Large intestine (tissue), 3 donors: Measurements from ENCODE around the gene KCNK2. TPM values are rescaled to one million over a fixed set of nuclear protein-coding genes. Genes with fewer than 3 reads are reported as not detected.
A peak's percentile ranks its signal among the peaks of the same experiment; 100 is the strongest.

Experiments used
- DNase-seq, 2 donors: peaks; one replicate each; pipeline versions ENCODE4 v3.0.0 to v3.0.0-alpha.2; 2013
- H3K27ac ChIP-seq: one replicate; pipeline ENCODE4 v1.5.1; 2013; ENCODE audit warnings: low read length
- H3K27me3 ChIP-seq: 2 replicates; pipeline ENCODE4 v1.6.1; 2013; ENCODE audit warnings: low read length; ENCODE audit not compliant: control insufficient read depth, insufficient read depth
- H3K36me3 ChIP-seq: 2 replicates; pipeline ENCODE4 v1.6.1; 2013; ENCODE audit warnings: low read length; ENCODE audit not compliant: control insufficient read depth, insufficient read depth
- H3K4me1 ChIP-seq: one replicate; pipeline ENCODE4 v1.6.1; 2013; ENCODE audit warnings: low read length; ENCODE audit not compliant: control insufficient read depth, insufficient read depth
- H3K4me3 ChIP-seq: one replicate; pipeline ENCODE4 v1.5.1; 2013; ENCODE audit warnings: low read length
- H3K9me3 ChIP-seq: one replicate; pipeline ENCODE4 v1.6.1; 2013; ENCODE audit warnings: mild to moderate bottlenecking, low read depth, low read length, moderate library complexity; ENCODE audit not compliant: control insufficient read depth
- WGBS: methylation state at CpG from one replicate; pipeline ENCODE4 v1.1.5; 2013; ENCODE audit warnings: low lambda C conversion rate; ENCODE audit not compliant: insufficient coverage; 5-methylcytosine and 5-hydroxymethylcytosine counted together
- polyA plus RNA-seq: library from polyadenylated mRNA; unstranded; fragments of 120-200 nt; gene quantifications from one replicate; pipeline ENCODE4 v1.2.1, GENCODE V29; 2013

Gene KCNK2
- polyA plus RNA-seq, 1 donor: 6.6 TPM

DNA sequence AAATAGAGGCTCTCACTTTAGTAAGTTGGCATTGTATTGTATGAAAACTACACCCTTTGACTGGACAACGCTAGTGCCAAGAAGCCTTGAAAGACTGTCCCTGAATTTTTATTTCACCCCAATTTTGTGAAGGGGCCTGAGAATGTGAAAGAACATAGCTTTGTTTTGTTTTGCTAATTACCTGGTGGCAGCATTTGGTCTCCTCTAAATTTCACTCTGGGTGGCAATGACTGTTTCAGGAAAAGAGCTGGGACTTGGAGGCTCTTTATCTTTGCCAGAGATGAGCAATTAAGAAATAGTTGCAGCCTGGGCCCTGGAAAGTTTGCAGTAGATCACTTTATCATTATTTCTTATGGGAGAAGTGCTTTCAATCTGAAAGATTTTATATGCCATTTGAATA lies 117.6 kb downstream of the KCNK2 start:
- Histone ChIP-seq H3K27ac (no peak overlapping the region), H3K4me3 (no peak overlapping the region), H3K9me3 (no peaks in the 10 kb centered on the region), H3K27me3 (no peaks in the 10 kb centered on the region), H3K36me3 (no peaks in the 10 kb centered on the region), H3K4me1 (no peaks in the 10 kb centered on the region)
- WGBS: no CpG with 5 or more reads among the region's 1 CpG
- DNase-seq: no peak

DNA sequence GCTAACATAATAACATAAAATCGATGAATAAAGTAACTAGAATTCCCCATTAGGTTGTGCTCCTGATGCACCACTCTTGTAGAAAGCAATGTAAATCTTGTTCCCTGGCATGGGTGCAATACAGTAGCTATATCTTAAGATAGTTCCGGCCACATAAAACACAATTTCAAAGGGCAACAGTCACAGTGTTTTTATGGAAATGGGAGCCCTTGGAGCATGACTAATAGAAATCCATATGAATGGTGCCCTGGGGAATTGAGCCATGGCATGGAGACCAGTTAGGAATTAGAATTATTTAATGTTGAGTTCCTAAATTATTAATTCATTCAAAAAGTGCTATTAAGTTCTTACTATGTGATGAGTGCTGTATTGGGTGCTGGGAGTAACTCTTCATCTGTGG lies 118.7 kb downstream of the KCNK2 start:
- WGBS: 100% methylated on average over 1 of the region's 2 CpGs
- H3K27me3 ChIP-seq: no peaks in the 10 kb centered on the region
- no peak for DNase-seq
- no peak overlapping the region for H3K27ac ChIP-seq
- no peaks in the 10 kb centered on the region for H3K36me3 ChIP-seq
- H3K9me3 ChIP-seq: no peaks in the 10 kb centered on the region
- H3K4me3 ChIP-seq: no peak overlapping the region
- H3K4me1 ChIP-seq: no peaks in the 10 kb centered on the region

DNA sequence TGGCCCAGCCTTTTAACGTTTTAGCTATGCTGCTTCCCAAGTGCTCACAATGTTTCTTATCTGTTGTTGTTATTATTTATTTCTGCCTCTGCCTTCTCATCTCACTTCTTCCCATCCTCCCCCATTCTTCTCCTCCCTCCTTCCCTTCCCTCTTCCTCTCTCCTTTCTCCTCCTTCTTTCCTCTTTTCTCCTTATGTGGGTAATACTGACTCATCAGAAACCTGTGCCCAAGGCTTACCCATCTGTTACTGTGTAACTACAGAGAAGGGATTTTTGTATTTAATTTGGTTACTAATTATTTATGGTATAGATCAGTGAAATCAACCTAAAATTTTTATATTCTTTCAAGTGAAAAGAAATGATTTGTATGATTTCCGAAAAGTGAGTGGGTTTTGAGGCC lies 120.3 kb downstream of the KCNK2 start:
- no peaks in the 10 kb centered on the region for H3K27me3 ChIP-seq
- no peaks in the 10 kb centered on the region for H3K4me1 ChIP-seq
- no peak for DNase-seq
- no peak overlapping the region for H3K4me3 ChIP-seq
- H3K9me3 ChIP-seq: no peaks in the 10 kb centered on the region
- WGBS: no CpG with 5 or more reads among the region's 2 CpGs
- H3K36me3 ChIP-seq: no peaks in the 10 kb centered on the region
- H3K27ac ChIP-seq: no peak overlapping the region

DNA sequence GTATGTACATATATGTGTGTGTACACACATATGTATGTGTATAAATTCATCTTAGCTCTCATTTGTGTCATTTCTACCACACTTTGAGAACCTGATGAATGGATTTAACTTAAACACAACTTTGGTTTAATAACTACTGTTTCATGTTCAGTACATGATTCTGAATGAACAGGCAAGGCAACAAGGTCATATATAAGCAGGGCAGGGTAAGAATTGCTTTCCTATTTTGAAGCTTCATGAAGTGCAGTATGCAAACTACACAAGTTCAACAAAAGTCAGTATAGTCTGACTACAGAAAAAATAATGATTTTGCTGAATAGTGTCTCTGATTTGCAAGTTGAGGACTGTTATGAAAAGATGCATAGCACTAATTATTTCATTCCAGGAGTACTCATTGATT lies 127.6 kb downstream of the KCNK2 start:
- Histone ChIP-seq H3K4me1 (no peaks in the 10 kb centered on the region), H3K27ac (no peak overlapping the region), H3K4me3 (no peak overlapping the region), H3K36me3 (no peaks in the 10 kb centered on the region), H3K9me3 (no peaks in the 10 kb centered on the region), H3K27me3 (no peaks in the 10 kb centered on the region)
- no peak for DNase-seq

DNA sequence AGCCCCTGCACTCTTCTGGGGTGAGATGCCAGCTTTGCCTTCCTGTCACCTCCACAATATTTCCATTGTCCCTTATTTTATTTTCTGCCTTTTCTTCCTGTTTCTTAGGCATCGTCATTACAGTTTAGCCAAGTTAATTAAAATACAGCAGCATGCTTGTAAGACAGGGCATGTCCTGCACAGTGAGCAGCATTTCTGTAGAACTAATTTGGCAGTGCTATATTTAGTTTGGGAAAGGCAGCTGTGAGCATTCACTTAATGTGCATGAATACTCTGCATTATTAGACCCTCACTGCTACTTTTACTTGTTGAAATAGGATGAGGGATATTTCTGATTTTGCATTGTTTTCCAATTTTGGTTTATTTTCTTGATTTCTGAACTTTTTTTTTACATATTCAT lies 133.3 kb downstream of the KCNK2 start:
- DNase-seq: no peak
- Histone ChIP-seq H3K27me3 (no peaks in the 10 kb centered on the region), H3K4me1 (no peaks in the 10 kb centered on the region), H3K4me3 (no peak overlapping the region), H3K36me3 (no peaks in the 10 kb centered on the region), H3K9me3 (no peaks in the 10 kb centered on the region), H3K27ac (no peak overlapping the region)
- no CpG with 5 or more reads among the region's 1 CpG for WGBS

DNA sequence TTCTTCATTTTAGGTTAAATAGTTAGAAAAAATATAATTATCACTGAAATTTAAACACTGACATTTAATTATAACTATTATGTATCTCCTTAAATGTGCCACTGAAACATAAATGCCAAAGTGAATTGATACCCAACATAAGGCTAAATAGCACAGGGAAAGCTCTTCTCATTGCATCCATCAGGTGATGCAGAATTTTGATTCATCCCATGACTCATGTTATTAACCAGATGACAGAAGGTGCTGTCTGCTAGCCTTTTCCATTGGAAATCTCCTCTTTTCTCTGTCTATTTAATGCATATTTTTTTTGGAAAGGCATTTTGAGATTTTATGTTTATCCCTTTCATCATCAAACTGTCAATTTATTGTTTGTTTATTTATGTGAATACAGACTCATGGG lies 136.8 kb downstream of the KCNK2 start:
- no peaks in the 10 kb centered on the region for H3K36me3 ChIP-seq
- no peaks in the 10 kb centered on the region for H3K4me1 ChIP-seq
- H3K27me3 ChIP-seq: no peaks in the 10 kb centered on the region
- H3K9me3 ChIP-seq: no peaks in the 10 kb centered on the region
- no peak for DNase-seq
- no peak overlapping the region for H3K4me3 ChIP-seq
- H3K27ac ChIP-seq: no peak overlapping the region

DNA sequence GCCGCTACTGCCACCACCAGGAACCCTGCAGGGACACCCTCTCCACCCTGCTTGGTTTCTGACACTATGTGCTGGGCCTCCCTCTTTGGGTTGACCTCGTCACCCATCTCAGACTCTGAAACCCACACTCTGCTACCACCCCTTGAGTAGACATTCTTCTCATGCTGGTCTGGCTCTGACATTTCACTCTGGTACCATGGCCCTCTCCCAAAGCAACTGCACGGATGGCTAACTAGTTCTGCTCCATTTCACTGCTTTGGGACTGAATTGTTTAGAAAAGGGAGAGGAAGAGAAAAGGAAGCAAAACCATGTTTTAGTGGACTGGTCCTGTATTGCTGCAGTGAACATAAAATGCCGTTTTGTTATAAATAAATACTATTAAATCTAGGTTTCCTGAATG lies 137.8 kb downstream of the KCNK2 start:
- 100% methylated on average over 1 of the region's 4 CpGs for WGBS
- Histone ChIP-seq H3K4me3 (no peak overlapping the region), H3K36me3 (no peaks in the 10 kb centered on the region), H3K9me3 (no peaks in the 10 kb centered on the region), H3K4me1 (no peaks in the 10 kb centered on the region), H3K27ac (no peak overlapping the region), H3K27me3 (no peaks in the 10 kb centered on the region)
- no peak for DNase-seq

DNA sequence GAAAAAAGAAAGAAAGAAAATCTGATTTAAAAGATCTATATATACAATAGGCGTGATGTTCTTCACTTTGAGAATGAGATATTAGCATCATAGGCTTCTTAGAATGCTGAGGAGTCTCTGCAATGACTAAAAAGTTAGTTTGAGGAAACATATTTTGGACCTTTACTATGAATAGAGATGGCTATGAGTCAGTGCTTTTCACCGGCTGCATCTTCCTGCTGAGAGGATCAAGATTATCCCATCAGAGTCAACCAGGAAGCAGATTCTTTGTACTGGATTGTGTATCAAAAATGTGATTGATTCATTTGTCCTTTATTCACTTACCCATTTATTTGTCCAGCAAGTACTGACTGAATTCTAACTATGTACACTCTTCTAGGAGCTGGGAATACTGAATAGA lies 144.2 kb downstream of the KCNK2 start:
- no CpG with 5 or more reads among the region's 2 CpGs for WGBS
- H3K27ac ChIP-seq: no peak overlapping the region
- no peaks in the 10 kb centered on the region for H3K27me3 ChIP-seq
- no peak overlapping the region for H3K4me3 ChIP-seq
- H3K4me1 ChIP-seq: no peaks in the 10 kb centered on the region
- H3K9me3 ChIP-seq: no peaks in the 10 kb centered on the region
- H3K36me3 ChIP-seq: no peaks in the 10 kb centered on the region
- no peak for DNase-seq

DNA sequence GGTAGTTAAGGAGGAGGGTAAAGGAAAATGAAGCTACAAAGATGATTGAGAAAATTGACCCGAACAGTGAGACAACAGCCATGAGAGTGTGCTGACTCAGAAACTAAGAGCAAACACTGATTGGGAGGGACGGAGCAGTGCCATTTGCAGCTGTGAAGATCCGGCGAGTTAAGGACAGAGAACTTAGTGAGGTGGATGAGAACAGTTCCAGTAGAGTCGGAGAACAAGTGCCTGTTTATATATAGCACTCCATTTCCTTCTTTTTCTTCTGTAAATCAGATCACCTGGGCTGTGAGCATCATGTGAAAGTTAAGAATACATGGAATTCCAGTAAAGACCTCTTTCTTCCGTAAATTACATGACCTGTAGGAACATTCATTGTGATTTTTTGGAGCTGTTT lies 145.7 kb downstream of the KCNK2 start:
- H3K27ac ChIP-seq: no peak overlapping the region
- no peak overlapping the region for H3K4me3 ChIP-seq
- 84% methylated on average over 2 of the region's 6 CpGs for WGBS
- DNase-seq: no peak
- H3K36me3 ChIP-seq: no peaks in the 10 kb centered on the region
- H3K9me3 ChIP-seq: no peaks in the 10 kb centered on the region
- no peaks in the 10 kb centered on the region for H3K4me1 ChIP-seq
- no peaks in the 10 kb centered on the region for H3K27me3 ChIP-seq

DNA sequence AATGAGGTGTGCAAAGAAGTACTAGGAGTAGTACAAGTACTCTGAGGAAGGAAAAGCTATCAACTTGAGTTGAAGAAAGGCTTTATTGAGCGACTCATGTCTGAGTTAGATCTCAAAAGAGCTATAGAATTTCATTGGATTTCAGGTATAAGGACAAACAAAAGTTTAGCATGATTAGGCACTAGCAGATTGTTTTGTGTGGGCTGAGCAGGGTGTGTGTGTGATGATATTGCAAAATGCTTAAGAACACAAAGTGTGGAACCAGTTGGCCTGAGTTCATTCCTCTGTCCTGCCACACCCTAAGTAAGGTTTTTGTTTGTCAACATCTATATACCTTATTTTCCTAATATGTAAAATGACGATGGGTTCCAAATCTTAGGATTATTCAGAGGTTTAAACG lies 158.9 kb downstream of the KCNK2 start:
- H3K9me3 ChIP-seq: no peaks in the 10 kb centered on the region
- H3K4me3 ChIP-seq: no peak overlapping the region
- WGBS: 100% methylated on average over 1 of the region's 3 CpGs

DNA sequence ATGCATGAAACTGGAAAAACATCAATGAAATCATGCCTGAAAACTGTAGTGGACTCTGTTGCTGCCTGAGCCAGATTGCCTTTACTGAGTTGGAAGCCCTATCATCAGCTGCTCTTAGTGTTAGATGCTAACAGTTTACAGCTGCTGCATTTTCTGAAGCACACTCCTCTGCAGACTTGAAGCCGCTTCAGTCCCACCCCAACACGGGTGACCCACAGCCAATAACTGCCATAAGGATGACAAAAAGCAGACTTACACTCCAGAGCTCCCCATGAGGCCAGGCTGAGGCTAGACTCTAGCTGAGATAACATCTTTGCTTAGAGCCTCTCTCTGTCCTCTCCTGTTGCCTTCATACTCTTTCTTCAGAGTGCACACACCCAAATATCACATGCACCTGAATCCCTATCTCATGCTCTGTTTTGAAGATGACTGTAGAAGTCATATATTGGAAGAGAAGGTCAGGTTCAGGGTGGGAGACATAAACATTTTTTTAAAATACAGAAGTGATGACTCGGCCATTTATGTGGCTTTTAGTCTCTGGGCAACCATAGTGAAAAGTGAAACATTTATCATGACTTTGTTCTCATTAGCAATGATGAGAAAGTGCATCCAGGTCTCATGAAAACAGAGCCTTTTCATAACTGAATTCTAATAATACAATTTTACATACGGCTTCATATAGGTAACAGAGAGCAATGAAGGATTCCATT lies 161.0 kb downstream of the KCNK2 start:
- peak in 1 of 2 donors; percentile 3 for DNase-seq
- Histone ChIP-seq H3K4me1 (no peaks in the 10 kb centered on the region), H3K27ac (no peak overlapping the region), H3K9me3 (no peaks in the 10 kb centered on the region), H3K36me3 (no peaks in the 10 kb centered on the region), H3K4me3 (no peak overlapping the region), H3K27me3 (no peaks in the 10 kb centered on the region)
- 100% methylated on average over 1 of the region's 4 CpGs for WGBS

More for the DNA sequence above, 158.9 kb downstream of the KCNK2 start:
- Histone ChIP-seq H3K27me3 (no peaks in the 10 kb centered on the region), H3K4me1 (no peaks in the 10 kb centered on the region), H3K27ac (no peak overlapping the region), H3K36me3 (no peaks in the 10 kb centered on the region)
- DNase-seq: no peak
